ENCODE measurements around the gene FAM216B.

DNA sequence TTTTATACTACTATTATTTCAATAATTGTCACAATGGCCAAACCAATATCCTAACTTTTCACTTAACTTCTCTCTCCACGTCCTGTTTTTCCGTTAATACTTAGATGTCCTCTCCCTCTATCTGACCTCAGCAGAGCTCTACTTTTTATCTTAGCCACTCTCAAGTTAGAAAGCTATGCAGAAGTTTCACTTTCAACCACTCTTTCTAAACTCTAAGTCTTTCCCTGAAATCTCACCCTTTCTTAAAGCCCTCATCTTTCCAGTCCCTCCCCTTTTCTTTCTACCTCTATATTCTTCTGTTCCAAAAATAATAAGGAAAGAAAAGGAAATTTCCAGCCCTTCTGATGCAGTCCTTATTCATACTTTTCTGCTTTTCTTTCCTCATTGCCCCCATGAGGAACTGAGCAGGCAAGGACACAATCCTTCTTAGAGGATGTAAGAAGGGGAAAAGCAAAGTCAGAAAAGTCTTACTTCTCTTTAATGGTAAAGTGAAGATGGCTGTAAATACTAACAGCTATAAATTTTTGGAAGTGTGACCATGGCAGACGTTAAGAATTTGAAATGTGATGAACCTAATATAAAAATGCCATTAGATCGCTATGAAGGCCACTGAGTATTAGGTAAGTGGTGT lies 23.0 kb downstream of the FAM216B start:
- TF ChIP-seq, protein P1, sequence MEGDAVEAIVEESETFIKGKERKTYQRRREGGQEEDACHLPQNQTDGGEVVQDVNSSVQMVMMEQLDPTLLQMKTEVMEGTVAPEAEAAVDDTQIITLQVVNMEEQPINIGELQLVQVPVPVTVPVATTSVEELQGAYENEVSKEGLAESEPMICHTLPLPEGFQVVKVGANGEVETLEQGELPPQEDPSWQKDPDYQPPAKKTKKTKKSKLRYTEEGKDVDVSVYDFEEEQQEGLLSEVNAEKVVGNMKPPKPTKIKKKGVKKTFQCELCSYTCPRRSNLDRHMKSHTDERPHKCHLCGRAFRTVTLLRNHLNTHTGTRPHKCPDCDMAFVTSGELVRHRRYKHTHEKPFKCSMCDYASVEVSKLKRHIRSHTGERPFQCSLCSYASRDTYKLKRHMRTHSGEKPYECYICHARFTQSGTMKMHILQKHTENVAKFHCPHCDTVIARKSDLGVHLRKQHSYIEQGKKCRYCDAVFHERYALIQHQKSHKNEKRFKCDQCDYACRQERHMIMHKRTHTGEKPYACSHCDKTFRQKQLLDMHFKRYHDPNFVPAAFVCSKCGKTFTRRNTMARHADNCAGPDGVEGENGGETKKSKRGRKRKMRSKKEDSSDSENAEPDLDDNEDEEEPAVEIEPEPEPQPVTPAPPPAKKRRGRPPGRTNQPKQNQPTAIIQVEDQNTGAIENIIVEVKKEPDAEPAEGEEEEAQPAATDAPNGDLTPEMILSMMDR (IDR thresholded peaks at IDR 0.05; ENCODE audit: extremely low read depth in 1 of 2, insufficient read depth in 1 of 2, low read depth in 1 of 2, low read length in 2 of 2), result no peak
- no peak for TF ChIP-seq POLR2A (IDR thresholded peaks at IDR 0.05; ENCODE audit: low read depth, low read length)
- no peak for TF ChIP-seq POLR2AphosphoS5 (IDR thresholded peaks at IDR 0.05; ENCODE audit: insufficient read depth, low read depth, low read length)
- TF ChIP-seq, protein P2, sequence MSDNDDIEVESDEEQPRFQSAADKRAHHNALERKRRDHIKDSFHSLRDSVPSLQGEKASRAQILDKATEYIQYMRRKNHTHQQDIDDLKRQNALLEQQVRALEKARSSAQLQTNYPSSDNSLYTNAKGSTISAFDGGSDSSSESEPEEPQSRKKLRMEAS (IDR thresholded peaks at IDR 0.05; ENCODE audit: insufficient read depth, insufficient read length), result no peak
- TF ChIP-seq EZH2 (IDR thresholded peaks at IDR 0.05; ENCODE audit: borderline replicate concordance, low read depth, low read length, severe bottlenecking), result no peak
- TF ChIP-seq JUN (IDR thresholded peaks at IDR 0.05; ENCODE audit: borderline replicate concordance, insufficient read depth, insufficient read length, low read depth), result no peak
- TF ChIP-seq FOS (IDR thresholded peaks at IDR 0.05; ENCODE audit: borderline replicate concordance, insufficient read depth, low read length), result no peak
